ENCODE results near the gene TPTE. TPM values are rescaled to one million over a fixed set of nuclear protein-coding genes. Genes with fewer than 3 reads are reported as not detected.
"Not testable (repeated sequence)": the region's sequence is repeated elsewhere in the genome, so short reads cannot be mapped to it uniquely, and the experiment has no call there.

Gene TPTE
- total and polyA plus RNA-seq, 9 of the 15 experiments (the other 6 are each of a cell fraction or from before 2014, with no cell fraction given): 0.59 to 4.4 (median 2.4) TPM

DNA sequence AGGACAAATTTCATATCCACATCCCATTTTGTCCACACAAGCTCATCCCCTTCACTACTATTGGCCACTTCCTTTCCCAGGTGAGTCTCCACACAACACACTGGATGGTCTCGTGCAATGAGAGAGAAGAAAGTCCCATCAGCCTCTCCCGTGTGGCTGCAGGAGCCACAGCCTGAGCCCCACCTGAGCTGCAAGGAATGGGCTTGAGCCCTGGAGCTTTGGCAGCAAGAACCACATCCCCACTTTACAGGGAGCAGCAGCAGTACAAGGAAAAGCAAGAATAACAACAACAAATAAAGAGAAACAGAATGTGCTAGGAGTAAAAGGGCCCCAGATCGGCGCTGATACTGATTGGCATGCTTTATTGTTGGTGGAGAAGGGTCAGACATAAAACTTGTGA is 117.7 kb downstream of the TPTE start:
- H3K9me3 ChIP-seq (replicated peaks; ENCODE audit: control insufficient read depth, insufficient read depth, low read depth, low read length): no peaks in the 10 kb centered on the region
- no TSS peak for BruUV-seq (replicated peaks)
- WGBS (ENCODE audit: insufficient coverage, low coverage, missing lambda C conversion rate): 0% methylated on average over 4 of the region's 4 CpGs
- H3K4me1 ChIP-seq (replicated peaks in 1 of 2; ENCODE audit: control insufficient read depth in 2 of 2, insufficient read depth in 2 of 2, low read length in 2 of 2): no peaks in the 10 kb centered on the region
- DNase-seq (ENCODE audit: extremely low read depth in 1 of 4, low spot score in 3 of 4): no peak
- no peak for TF ChIP-seq RCOR1 (IDR thresholded peaks at IDR 0.05; ENCODE audit: borderline replicate concordance in 1 of 2, low read depth in 2 of 2, low read length in 2 of 2)
- no peaks in the 10 kb centered on the region for H3K27me3 ChIP-seq (ENCODE audit: control insufficient read depth in 2 of 2, insufficient read depth in 2 of 2, low read length in 2 of 2)
- FAIRE-seq: no peak
- intact Hi-C loops (cut with micrococcal nuclease) (no loop called here), in situ Hi-C loops (cut with MboI) (loop anchor here (10.0 kb wide), 1 partner anchor 106 kb away; no protein-coding TSS in a partner anchor)
- H4K20me1 ChIP-seq (replicated peaks; ENCODE audit: control insufficient read depth, insufficient read depth, low read length): no peaks in the 10 kb centered on the region
- no peak for ATAC-seq
- H3K79me2 ChIP-seq (ENCODE audit: control insufficient read depth, insufficient read depth, low read length): no peaks in the 10 kb centered on the region
- CTCF ChIA-PET (ENCODE audit: low intra/inter-chr PET ratio): no interaction called here
- no peak overlapping the region for H3K27ac ChIP-seq (ENCODE audit: extremely low read depth, low read depth, low read length)
- H3K9ac ChIP-seq (ENCODE audit: insufficient read depth in 1 of 2, low read depth in 2 of 2, low read length in 2 of 2): no peak overlapping the region
- H3K4me3 ChIP-seq: no peak overlapping the region
- POLR2A ChIA-PET: no interaction called here
- no peaks in the 10 kb centered on the region for H3K36me3 ChIP-seq (ENCODE audit: control insufficient read depth, insufficient read depth, low read length)
- H3K4me2 ChIP-seq (ENCODE audit: insufficient read depth, low read length): no peak overlapping the region
- no peaks in the 10 kb centered on the region for H3K9me1 ChIP-seq (ENCODE audit: control insufficient read depth, insufficient read depth, low read length)
- H2AFZ ChIP-seq (ENCODE audit: low read depth, low read length): no peak overlapping the region

GRCh38 chr21:10639746-10640145 is 118.4 kb downstream of the TPTE start:
- H3K79me2 ChIP-seq (ENCODE audit: control insufficient read depth, insufficient read depth, low read length); H3K4me1 ChIP-seq (replicated peaks in 1 of 2; ENCODE audit: control insufficient read depth in 2 of 2, insufficient read depth in 2 of 2, low read length in 2 of 2); H3K9me3 ChIP-seq (replicated peaks; ENCODE audit: control insufficient read depth, insufficient read depth, low read depth, low read length); FAIRE-seq; H3K4me3 ChIP-seq; ATAC-seq; H3K4me2 ChIP-seq (ENCODE audit: insufficient read depth, low read length); DNase-seq (ENCODE audit: extremely low read depth in 1 of 4, low spot score in 3 of 4); BruUV-seq (replicated peaks); H2AFZ ChIP-seq (ENCODE audit: low read depth, low read length); H3K27ac ChIP-seq (ENCODE audit: extremely low read depth, low read depth, low read length); H4K20me1 ChIP-seq (replicated peaks; ENCODE audit: control insufficient read depth, insufficient read depth, low read length); H3K9me1 ChIP-seq (ENCODE audit: control insufficient read depth, insufficient read depth, low read length); H3K27me3 ChIP-seq (ENCODE audit: control insufficient read depth in 2 of 2, insufficient read depth in 2 of 2, low read length in 2 of 2); POLR2A ChIA-PET; H3K36me3 ChIP-seq (ENCODE audit: control insufficient read depth, insufficient read depth, low read length); H3K9ac ChIP-seq (ENCODE audit: insufficient read depth in 1 of 2, low read depth in 2 of 2, low read length in 2 of 2); CTCF ChIA-PET (ENCODE audit: low intra/inter-chr PET ratio); intact Hi-C loops (cut with micrococcal nuclease): not testable (repeated sequence)
- in situ Hi-C loops (cut with MboI): loop anchor here (10.0 kb wide), 1 partner anchor 105 kb away; no protein-coding TSS in a partner anchor

All from K562 (cell line).